VCaP (cell line): ENCODE measurements around the gene NEU2.

Experiments
- H3K27ac ChIP-seq: fragments of 450-650 bp; 2 replicates; pipeline ENCODE4 v1.5.1; 2017
- CTCF ChIP-seq: fragments of 450-650 bp; conservative IDR thresholded peaks from 2 replicates; pipeline ENCODE4 v1.5.1; 2017; ENCODE audit warnings: mild to moderate bottlenecking, moderate library complexity

The NEU2 gene

GRCh38 chr2:232997749-232998665 lies 34.5 kb upstream of the NEU2 start:
- no peak for TF ChIP-seq CTCF

GRCh38 chr2:232998666-232998985 lies 33.8 kb upstream of the NEU2 start:
- no peak overlapping the region for H3K27ac ChIP-seq
- no peak for TF ChIP-seq CTCF

More at GRCh38 chr2:232997749-232998665, 34.5 kb upstream of the NEU2 start:
- H3K27ac ChIP-seq, result no peak overlapping the region

GRCh38 chr2:232999354-232999753 lies 33.1 kb upstream of the NEU2 start:
- H3K27ac ChIP-seq, result no peak overlapping the region
- TF ChIP-seq CTCF, result no peak

- TF ChIP-seq CTCF, result no peak
- no peak overlapping the region for H3K27ac ChIP-seq
Measured at GRCh38 chr2:233000886-233001750, 31.4 kb upstream of the NEU2 start.

- TF ChIP-seq CTCF, result no peak
- H3K27ac ChIP-seq, result no peak overlapping the region
Measured at GRCh38 chr2:233002829-233003657, 29.4 kb upstream of the NEU2 start.

GRCh38 chr2:233003658-233004555 lies 28.6 kb upstream of the NEU2 start:
- TF ChIP-seq CTCF, result no peak
- H3K27ac ChIP-seq, result no peak overlapping the region
